GM12864 (cell line): Measurements from ENCODE around the gene TMIGD1.

ENCODE experiments used
- DNase-seq: peaks from one replicate; pipeline ENCODE4 v3.0.0-alpha.2; 2011; ENCODE audit warnings: low read depth
- H3K4me3 ChIP-seq: 2 replicates; pipeline ENCODE4 v1.5.1; 2011; ENCODE audit warnings: mild to moderate bottlenecking, low read depth, low read length, control low read depth
- TF ChIP-seq, protein P1 (sequence below): IDR thresholded peaks from 2 replicates; pipeline ENCODE4 v1.5.1; 2011; ENCODE audit warnings: low read depth, mild to moderate bottlenecking, moderate library complexity, low read length, control low read depth, inconsistent platforms; ENCODE audit errors: missing control alignments

Gene TMIGD1

DNA sequence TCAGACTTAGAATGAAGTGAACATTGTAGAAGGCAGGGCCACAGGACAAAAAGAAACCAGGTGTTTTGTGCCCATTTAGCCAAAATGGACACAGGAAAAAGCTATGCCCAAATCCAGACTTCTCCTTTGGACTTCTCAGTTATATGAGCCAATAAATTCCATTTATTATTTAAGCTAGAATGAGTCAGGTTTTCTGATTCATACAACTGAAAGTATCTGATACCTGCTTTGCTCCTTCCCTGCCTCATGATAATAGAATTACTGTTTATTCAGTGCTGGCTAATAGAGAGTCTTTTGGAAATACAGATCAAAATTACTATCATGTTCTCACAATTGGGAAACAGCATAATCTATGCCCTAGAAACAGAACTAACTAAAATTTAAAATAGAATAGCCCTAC lies 36.1 kb upstream of the TMIGD1 start:
- H3K4me3 ChIP-seq: no peak overlapping the region
- TF ChIP-seq, protein P1, sequence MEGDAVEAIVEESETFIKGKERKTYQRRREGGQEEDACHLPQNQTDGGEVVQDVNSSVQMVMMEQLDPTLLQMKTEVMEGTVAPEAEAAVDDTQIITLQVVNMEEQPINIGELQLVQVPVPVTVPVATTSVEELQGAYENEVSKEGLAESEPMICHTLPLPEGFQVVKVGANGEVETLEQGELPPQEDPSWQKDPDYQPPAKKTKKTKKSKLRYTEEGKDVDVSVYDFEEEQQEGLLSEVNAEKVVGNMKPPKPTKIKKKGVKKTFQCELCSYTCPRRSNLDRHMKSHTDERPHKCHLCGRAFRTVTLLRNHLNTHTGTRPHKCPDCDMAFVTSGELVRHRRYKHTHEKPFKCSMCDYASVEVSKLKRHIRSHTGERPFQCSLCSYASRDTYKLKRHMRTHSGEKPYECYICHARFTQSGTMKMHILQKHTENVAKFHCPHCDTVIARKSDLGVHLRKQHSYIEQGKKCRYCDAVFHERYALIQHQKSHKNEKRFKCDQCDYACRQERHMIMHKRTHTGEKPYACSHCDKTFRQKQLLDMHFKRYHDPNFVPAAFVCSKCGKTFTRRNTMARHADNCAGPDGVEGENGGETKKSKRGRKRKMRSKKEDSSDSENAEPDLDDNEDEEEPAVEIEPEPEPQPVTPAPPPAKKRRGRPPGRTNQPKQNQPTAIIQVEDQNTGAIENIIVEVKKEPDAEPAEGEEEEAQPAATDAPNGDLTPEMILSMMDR: no peak
- DNase-seq: no peak

DNA sequence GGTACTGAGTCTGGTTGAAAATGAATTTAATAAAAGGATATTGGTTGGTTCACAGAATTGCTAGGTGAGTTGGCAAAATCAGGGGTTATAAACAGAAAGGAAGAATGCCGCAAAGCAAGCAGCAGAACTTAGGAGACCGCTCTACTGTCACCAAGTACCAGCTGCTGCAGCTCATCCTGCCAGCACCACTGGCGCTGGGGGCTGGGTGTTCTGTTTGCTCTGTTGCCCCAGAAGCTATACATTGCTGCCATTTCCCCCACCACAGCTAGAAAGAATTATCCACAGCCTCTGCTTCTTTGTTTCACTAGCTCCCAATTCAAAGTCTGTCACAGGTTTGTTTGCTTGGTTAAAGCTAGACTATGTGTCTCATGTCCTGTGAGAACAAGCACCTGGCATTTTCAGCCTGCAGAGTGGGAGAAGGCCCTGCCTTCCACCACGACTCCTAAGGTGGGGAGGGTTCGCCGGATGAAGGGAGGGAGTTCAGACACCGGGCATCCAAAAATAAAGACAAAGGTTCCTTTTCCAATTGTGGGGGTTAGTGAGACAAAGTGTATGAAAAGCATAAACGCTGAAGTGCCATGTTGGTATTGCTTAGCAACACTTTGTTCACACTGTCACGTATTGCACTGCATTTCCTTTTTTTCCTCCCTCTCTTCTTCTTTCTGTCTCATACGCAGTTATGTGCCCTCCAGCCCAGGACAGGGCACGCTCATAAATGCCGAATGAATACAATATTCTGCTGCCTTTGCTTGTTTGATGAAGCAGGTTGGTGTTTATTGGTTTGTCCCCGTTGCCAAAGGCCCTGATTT lies 35.3 kb upstream of the TMIGD1 start:
- no peak for DNase-seq
- H3K4me3 ChIP-seq: no peak overlapping the region
- TF ChIP-seq, protein P1: no peak

DNA sequence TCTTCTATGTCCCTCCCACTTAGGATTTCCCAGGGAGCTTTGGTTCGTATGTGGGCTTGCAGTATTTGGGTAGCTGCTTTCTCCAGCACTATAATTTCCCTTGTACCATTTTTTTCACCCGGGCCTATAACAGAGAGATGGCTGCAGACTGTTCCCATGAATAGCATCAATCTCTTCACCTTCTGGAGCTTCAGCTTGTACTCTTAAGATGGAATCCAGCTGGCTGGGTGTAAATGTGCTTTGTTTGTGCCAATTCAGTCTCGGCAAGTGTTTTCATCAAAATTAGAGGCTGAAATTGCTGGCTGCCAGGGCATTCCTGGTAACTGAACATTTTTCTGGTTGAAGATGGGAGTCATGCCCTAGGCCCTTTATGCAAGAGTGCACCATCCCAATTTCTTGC lies 32.7 kb upstream of the TMIGD1 start:
- no peak overlapping the region for H3K4me3 ChIP-seq
- TF ChIP-seq, protein P1: no peak
- no peak for DNase-seq

DNA sequence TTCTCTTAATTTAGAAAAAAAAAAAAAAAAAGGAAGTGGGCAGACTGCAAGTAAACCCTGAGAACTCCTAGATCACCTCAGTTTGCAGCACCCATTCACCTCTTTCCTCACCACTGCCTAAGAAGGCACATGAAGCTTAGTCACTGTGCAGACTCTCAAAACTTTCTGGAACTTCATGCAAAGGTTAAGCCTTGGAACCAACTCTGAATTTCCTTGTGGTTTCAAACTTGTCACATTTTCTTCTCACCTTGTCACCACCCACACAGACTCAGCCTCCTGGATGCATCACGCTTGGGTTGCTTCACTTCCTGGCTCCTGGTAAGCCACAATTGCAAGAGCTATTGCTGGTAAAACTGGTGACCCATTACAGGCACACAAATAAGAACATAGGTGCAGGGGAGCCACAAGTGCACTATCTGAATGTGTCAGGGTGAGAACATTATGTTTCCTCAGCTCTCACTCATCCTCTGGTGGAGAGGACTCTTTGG lies 29.9 kb upstream of the TMIGD1 start:
- DNase-seq: peak; percentile 94
- TF ChIP-seq, protein P1: no peak
- H3K4me3 ChIP-seq: no peak overlapping the region

DNA sequence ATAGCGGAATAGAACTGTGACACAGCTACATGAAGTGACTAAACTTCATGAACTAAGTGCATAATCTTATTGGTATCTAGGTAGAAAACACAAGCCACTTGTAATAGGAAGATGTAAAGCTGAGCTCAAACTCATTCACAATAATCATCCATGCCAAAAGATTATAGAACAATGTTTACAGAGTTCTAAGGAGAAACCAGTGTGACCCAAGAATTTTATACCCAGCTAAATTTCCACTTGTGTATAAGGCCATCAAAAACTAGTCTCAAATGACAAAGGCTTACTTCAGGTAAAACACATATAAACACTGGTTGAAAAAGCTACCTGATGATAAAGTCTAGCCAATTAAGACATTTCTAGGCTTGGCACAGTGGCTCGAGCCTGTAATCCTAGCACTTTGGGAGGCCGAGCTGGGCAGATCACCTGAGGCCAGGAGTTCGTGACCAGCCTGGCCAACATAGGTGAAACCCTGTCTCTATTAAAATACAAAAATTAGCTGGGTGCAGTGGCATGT lies 28.0 kb upstream of the TMIGD1 start:
- H3K4me3 ChIP-seq: no peak overlapping the region
- TF ChIP-seq, protein P1: no peak
- DNase-seq: no peak

DNA sequence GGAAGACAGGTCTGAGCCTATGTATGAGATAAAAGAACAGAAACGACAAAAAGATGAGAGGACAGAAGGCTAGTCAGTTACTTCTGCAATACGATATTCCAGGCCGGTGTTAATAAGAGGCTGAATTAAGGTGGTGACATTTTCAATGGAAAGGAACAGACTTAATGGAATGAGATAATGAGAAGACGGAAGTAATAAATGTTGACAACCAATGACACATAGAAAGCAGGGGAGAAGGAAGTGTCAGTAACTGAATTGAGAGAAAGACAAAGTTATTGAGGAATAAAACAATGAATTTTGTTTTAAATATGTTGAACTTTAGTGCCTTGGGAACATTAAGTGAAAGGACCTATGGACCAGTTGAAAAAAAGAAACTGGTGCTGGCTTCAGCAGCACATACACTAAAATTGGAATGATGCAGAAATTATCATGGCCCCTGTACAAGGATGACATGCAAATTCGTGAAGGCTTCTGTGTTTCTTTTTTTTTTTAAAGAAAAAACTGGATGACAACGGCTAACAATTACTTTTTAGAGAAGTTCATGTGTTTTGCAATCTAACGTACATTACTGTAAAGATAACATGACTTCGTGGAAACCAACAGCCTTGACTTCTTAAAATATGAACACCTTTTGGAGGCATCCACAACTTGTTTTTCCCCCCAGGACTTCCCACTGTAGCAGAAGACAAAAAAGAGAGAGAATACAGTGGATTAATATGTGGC lies 26.4 kb upstream of the TMIGD1 start:
- no peak overlapping the region for H3K4me3 ChIP-seq
- DNase-seq: no peak
- TF ChIP-seq, protein P1: no peak
